HuH-7.5 (cell line): ENCODE data around the gene PLEKHA5.
"Not testable (repeated sequence)": the region's sequence is repeated elsewhere in the genome, so short reads cannot be mapped to it uniquely, and the experiment has no call there.

Source experiments
- DNase-seq: peaks from one replicate; pipeline ENCODE4 v3.0.0; 2011; ENCODE audit warnings: low spot score

The PLEKHA5 gene

GRCh38 chr12:19278407-19278806 is 148.9 kb downstream of the PLEKHA5 start:
- DNase-seq = no peak

- DNase-seq = no peak
Observed at GRCh38 chr12:19282133-19282699, 152.7 kb downstream of the PLEKHA5 start.

GRCh38 chr12:19284658-19285057 is 155.1 kb downstream of the PLEKHA5 start:
- no peak for DNase-seq

GRCh38 chr12:19285793-19286448 is 156.4 kb downstream of the PLEKHA5 start:
- DNase-seq = no peak

- DNase-seq = no peak
Observed at GRCh38 chr12:19287302-19287701, 157.8 kb downstream of the PLEKHA5 start.

GRCh38 chr12:19288161-19288560 is 158.6 kb downstream of the PLEKHA5 start:
- no peak for DNase-seq

- peak; percentile 18 for DNase-seq
Observed at GRCh38 chr12:19288603-19289244, 159.2 kb downstream of the PLEKHA5 start.

GRCh38 chr12:19298836-19299605 is 169.5 kb downstream of the PLEKHA5 start:
- no peak for DNase-seq

- no peak for DNase-seq
Observed at GRCh38 chr12:19299765-19300164, 170.2 kb downstream of the PLEKHA5 start.

- DNase-seq = no peak
Observed at GRCh38 chr12:19301223-19301622, 171.7 kb downstream of the PLEKHA5 start.

GRCh38 chr12:19301688-19302087 is 172.2 kb downstream of the PLEKHA5 start:
- no peak for DNase-seq

- no peak for DNase-seq
Observed at GRCh38 chr12:19302100-19302640, 172.6 kb downstream of the PLEKHA5 start.

GRCh38 chr12:19303496-19303895 is 174.0 kb downstream of the PLEKHA5 start:
- no peak for DNase-seq

- DNase-seq = no peak
Observed at GRCh38 chr12:19304149-19304750, 174.7 kb downstream of the PLEKHA5 start.

GRCh38 chr12:19305621-19306020 is 176.1 kb downstream of the PLEKHA5 start:
- not testable (repeated sequence) for DNase-seq

- DNase-seq = no peak
Observed at GRCh38 chr12:19306366-19306765, 176.8 kb downstream of the PLEKHA5 start.

- DNase-seq = no peak
Observed at GRCh38 chr12:19307451-19307850, 177.9 kb downstream of the PLEKHA5 start.

- DNase-seq = no peak
Observed at GRCh38 chr12:19311165-19311564, 181.6 kb downstream of the PLEKHA5 start.

- no peak for DNase-seq
Observed at GRCh38 chr12:19312637-19313036, 183.1 kb downstream of the PLEKHA5 start.

GRCh38 chr12:19316425-19316824 is 186.9 kb downstream of the PLEKHA5 start:
- no peak for DNase-seq

GRCh38 chr12:19322376-19322775 is 192.8 kb downstream of the PLEKHA5 start:
- no peak for DNase-seq

GRCh38 chr12:19323805-19324204 is 194.3 kb downstream of the PLEKHA5 start:
- no peak for DNase-seq
